Panc1 (cell line): ENCODE data around the gene DDI2.

Experiments
- POLR2AphosphoS5 ChIP-seq: IDR thresholded peaks from 2 replicates; pipeline ENCODE4 v1.6.1; 2012; ENCODE audit warnings: mild to moderate bottlenecking, low read depth, low read length, moderate library complexity
- SIN3A ChIP-seq: IDR thresholded peaks from 2 replicates; pipeline ENCODE4 v1.6.1; 2012; ENCODE audit warnings: low read depth, mild to moderate bottlenecking, low read length, moderate library complexity, borderline replicate concordance; ENCODE audit not compliant: insufficient read depth
- TCF7L2 ChIP-seq: IDR thresholded peaks from 2 replicates; pipeline ENCODE4 v1.6.1; 2011; ENCODE audit warnings: mild to moderate bottlenecking, low read depth, low read length, inconsistent platforms
- TF ChIP-seq, protein P1 (sequence below): fragments of 450-650 bp; IDR thresholded peaks from 2 replicates; pipeline ENCODE4 v1.5.1; 2017; ENCODE audit warnings: mild to moderate bottlenecking
- TF ChIP-seq, protein P2 (sequence below), 2 experiments: IDR thresholded peaks; 2 replicates each; pipeline ENCODE4 v1.6.1; 2011 to 2012; ENCODE audit warnings: low read depth in 2 of 2, control low read depth in 1 of 2, low read length in 1 of 2, mild to moderate bottlenecking in 1 of 2, moderate library complexity in 1 of 2; ENCODE audit not compliant: insufficient read depth in 1 of 2

DNA sequence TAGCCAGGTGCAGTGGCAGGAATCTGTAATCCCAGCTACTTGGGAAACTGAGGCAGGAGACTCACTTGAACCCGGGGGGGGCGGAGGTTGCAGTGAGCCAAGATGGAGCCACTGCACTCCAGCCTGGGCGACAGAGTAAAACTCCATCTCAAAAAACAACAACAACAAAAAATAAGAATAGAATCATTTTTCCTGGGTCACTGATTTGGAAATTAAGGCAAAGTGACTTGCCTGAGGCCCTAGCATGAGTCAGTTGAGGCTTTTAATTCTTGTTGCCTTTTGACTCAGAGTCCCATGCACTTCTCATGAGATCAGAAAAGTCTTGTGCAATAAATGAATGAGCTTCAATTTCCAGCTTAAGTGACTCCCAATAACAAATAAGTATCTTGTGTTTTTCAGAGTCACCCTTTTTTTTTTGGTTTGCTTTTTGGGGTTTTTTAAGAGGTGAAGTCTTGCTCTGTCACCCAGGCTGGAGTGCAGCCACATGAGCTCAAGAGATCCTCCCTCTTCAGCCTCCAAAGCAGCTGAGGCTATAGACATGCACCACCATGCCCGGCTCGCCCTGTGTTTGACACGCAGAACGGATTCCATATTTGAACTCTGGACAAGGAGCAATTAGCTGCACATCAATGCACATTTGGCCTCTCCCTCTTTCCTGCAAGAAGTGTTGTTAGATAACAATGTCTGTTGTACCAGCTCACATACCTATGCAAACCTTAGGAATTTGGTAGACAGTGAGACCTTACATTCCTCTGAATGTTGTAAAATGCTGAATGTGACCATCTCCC lies 63.5 kb downstream of the DDI2 start:
- TF ChIP-seq, protein P1, sequence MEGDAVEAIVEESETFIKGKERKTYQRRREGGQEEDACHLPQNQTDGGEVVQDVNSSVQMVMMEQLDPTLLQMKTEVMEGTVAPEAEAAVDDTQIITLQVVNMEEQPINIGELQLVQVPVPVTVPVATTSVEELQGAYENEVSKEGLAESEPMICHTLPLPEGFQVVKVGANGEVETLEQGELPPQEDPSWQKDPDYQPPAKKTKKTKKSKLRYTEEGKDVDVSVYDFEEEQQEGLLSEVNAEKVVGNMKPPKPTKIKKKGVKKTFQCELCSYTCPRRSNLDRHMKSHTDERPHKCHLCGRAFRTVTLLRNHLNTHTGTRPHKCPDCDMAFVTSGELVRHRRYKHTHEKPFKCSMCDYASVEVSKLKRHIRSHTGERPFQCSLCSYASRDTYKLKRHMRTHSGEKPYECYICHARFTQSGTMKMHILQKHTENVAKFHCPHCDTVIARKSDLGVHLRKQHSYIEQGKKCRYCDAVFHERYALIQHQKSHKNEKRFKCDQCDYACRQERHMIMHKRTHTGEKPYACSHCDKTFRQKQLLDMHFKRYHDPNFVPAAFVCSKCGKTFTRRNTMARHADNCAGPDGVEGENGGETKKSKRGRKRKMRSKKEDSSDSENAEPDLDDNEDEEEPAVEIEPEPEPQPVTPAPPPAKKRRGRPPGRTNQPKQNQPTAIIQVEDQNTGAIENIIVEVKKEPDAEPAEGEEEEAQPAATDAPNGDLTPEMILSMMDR: no peak
- TF ChIP-seq TCF7L2 (no peak), POLR2AphosphoS5 (no peak), SIN3A (no peak)
- TF ChIP-seq, protein P2, sequence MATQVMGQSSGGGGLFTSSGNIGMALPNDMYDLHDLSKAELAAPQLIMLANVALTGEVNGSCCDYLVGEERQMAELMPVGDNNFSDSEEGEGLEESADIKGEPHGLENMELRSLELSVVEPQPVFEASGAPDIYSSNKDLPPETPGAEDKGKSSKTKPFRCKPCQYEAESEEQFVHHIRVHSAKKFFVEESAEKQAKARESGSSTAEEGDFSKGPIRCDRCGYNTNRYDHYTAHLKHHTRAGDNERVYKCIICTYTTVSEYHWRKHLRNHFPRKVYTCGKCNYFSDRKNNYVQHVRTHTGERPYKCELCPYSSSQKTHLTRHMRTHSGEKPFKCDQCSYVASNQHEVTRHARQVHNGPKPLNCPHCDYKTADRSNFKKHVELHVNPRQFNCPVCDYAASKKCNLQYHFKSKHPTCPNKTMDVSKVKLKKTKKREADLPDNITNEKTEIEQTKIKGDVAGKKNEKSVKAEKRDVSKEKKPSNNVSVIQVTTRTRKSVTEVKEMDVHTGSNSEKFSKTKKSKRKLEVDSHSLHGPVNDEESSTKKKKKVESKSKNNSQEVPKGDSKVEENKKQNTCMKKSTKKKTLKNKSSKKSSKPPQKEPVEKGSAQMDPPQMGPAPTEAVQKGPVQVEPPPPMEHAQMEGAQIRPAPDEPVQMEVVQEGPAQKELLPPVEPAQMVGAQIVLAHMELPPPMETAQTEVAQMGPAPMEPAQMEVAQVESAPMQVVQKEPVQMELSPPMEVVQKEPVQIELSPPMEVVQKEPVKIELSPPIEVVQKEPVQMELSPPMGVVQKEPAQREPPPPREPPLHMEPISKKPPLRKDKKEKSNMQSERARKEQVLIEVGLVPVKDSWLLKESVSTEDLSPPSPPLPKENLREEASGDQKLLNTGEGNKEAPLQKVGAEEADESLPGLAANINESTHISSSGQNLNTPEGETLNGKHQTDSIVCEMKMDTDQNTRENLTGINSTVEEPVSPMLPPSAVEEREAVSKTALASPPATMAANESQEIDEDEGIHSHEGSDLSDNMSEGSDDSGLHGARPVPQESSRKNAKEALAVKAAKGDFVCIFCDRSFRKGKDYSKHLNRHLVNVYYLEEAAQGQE (IDR thresholded peaks at IDR 0.05; ENCODE audit: insufficient read depth in 1 of 2, low read depth in 2 of 2, low read length in 1 of 2): no peak
